ENCODE results near the gene CD48.
"Not testable (repeated sequence)": the region's sequence is repeated elsewhere in the genome, so short reads cannot be mapped to it uniquely, and the experiment has no call there.

DNA sequence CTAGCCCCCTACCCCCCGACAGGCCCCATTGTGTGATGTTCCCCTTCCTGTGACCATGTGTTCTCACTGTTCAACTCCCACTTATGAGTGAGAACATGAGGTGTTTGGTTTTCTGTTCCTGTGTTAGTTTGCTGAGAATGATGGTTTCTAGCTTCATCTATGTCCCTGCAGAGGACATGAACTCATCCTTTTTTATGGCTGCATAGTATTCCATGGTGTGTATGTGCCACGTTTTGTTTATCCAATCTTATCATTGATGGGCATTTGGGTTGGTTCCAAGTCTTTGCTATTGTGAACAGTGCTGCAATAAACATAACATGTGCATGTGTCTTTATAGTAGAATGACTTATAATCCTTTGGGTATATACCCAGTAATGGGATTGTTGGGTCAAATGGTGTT, 19.9 kb upstream of the CD48 start:
- TF ChIP-seq, protein P1, sequence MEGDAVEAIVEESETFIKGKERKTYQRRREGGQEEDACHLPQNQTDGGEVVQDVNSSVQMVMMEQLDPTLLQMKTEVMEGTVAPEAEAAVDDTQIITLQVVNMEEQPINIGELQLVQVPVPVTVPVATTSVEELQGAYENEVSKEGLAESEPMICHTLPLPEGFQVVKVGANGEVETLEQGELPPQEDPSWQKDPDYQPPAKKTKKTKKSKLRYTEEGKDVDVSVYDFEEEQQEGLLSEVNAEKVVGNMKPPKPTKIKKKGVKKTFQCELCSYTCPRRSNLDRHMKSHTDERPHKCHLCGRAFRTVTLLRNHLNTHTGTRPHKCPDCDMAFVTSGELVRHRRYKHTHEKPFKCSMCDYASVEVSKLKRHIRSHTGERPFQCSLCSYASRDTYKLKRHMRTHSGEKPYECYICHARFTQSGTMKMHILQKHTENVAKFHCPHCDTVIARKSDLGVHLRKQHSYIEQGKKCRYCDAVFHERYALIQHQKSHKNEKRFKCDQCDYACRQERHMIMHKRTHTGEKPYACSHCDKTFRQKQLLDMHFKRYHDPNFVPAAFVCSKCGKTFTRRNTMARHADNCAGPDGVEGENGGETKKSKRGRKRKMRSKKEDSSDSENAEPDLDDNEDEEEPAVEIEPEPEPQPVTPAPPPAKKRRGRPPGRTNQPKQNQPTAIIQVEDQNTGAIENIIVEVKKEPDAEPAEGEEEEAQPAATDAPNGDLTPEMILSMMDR (IDR thresholded peaks at IDR 0.05; ENCODE audit: poor library complexity): not testable (repeated sequence)
- TF ChIP-seq EZH2 (IDR thresholded peaks at IDR 0.05; ENCODE audit: borderline replicate concordance); EZH2phosphoT487 (IDR thresholded peaks at IDR 0.05; ENCODE audit: low read depth, severe bottlenecking, unreplicated experiment): not testable (repeated sequence)
